ENCODE measurements around the gene JAKMIP1.

DNA sequence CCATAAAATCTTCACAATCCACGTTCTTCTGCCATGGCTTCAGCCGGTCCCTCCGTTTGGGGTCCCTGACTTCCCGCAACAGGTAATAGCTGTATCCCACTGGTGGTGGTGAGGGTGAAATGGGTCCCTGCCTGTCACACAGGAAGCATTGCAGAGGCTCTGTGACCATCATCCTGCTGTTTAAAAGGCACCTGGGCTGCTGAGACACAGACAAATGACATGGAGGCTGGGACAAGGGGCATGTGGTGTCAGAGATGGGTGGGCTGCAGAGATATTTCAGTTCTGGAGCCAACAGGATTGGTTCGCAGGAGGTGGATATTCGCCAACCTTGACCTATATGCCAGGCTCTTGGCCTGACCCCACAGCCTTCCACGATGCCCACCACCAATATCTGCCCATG lies 82.1 kb downstream of the JAKMIP1 start:
- TF ChIP-seq CTCF (IDR thresholded peaks at IDR 0.05) (no peak), POLR2A (IDR thresholded peaks at IDR 0.05) (no peak), POLR2AphosphoS5 (IDR thresholded peaks at IDR 0.05) (no peak)
